ENCODE measurements around the gene TMEM116.

TMEM116 gene

GRCh38 chr12:111980598-111980997 is 32.4 kb downstream of the TMEM116 start:
- no peak overlapping the region for H2AFZ ChIP-seq (ENCODE audit: low read length)
- no peaks in the 10 kb centered on the region for H3K4me1 ChIP-seq (ENCODE audit: insufficient read depth, low read length, severe bottlenecking)
- no peak for TF ChIP-seq EZH2 (IDR thresholded peaks at IDR 0.05; ENCODE audit: borderline replicate concordance, low read length)
- TF ChIP-seq CTCF (IDR thresholded peaks at IDR 0.05; ENCODE audit: low read length), result no peak
- no peak overlapping the region for H3K9ac ChIP-seq (ENCODE audit: low read length)
- H3K36me3 ChIP-seq (ENCODE audit: insufficient read depth, low read length), result 0 out of 2 replicates have a peak, but pooled peaks cover 8% of the 10 kb centered on the region
- H3K4me3 ChIP-seq (ENCODE audit: low read depth, low read length, poor library complexity, severe bottlenecking), result no peak overlapping the region
- H3K9me3 ChIP-seq (ENCODE audit: low read length), result no peaks in the 10 kb centered on the region
- H3K9me2 ChIP-seq (ENCODE audit: low read depth, low read length), result no peaks in the 10 kb centered on the region
- no peaks in the 10 kb centered on the region for H3K27me3 ChIP-seq (ENCODE audit: insufficient read depth, low read length)
- no peak overlapping the region for H3K4me2 ChIP-seq (ENCODE audit: low read length)
- H4K20me1 ChIP-seq (ENCODE audit: insufficient read depth, low read length), result no peaks in the 10 kb centered on the region
- no peaks in the 10 kb centered on the region for H3F3A ChIP-seq (ENCODE audit: insufficient read depth, low read length)
- H3K79me2 ChIP-seq (ENCODE audit: insufficient read depth, low read length), result no peaks in the 10 kb centered on the region
- no peak overlapping the region for H3K27ac ChIP-seq (ENCODE audit: low read depth, low read length, poor library complexity, severe bottlenecking)

DNA sequence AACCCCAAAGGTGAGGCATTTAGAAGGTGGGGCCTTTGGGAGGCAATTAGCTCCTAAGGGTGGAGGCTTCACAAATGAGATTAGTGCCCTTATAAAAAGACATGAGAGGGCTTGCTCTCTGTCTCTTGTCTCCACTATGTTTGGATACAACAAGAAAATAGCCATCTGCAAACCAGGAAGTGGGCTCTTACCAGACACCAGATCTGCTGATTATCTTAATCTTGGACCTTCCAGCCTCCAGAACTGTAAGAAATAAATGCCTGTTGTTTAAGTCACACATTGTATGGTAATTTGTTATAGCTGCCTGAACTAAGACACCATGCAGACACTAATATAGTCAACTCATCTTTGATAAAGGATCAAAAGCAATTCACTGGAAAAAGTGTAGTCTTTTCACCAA is 34.4 kb downstream of the TMEM116 start:
- no peak overlapping the region for H3K4me2 ChIP-seq (ENCODE audit: low read length)
- H3K9ac ChIP-seq (ENCODE audit: low read length), result no peak overlapping the region
- TF ChIP-seq EZH2 (IDR thresholded peaks at IDR 0.05; ENCODE audit: borderline replicate concordance, low read length) (no peak), CTCF (IDR thresholded peaks at IDR 0.05; ENCODE audit: low read length) (no peak)
- H2AFZ ChIP-seq (ENCODE audit: low read length), result no peak overlapping the region
- no peaks in the 10 kb centered on the region for H3K4me1 ChIP-seq (ENCODE audit: insufficient read depth, low read length, severe bottlenecking)
- H3K27me3 ChIP-seq (ENCODE audit: insufficient read depth, low read length), result no peaks in the 10 kb centered on the region
- 0 out of 2 replicates have a peak, but pooled peaks cover 8% of the 10 kb centered on the region for H3K36me3 ChIP-seq (ENCODE audit: insufficient read depth, low read length)
- H3F3A ChIP-seq (ENCODE audit: insufficient read depth, low read length), result no peaks in the 10 kb centered on the region
- no peaks in the 10 kb centered on the region for H4K20me1 ChIP-seq (ENCODE audit: insufficient read depth, low read length)
- H3K4me3 ChIP-seq (ENCODE audit: low read depth, low read length, poor library complexity, severe bottlenecking), result no peak overlapping the region
- H3K9me2 ChIP-seq (ENCODE audit: low read depth, low read length), result no peaks in the 10 kb centered on the region
- no peaks in the 10 kb centered on the region for H3K9me3 ChIP-seq (ENCODE audit: low read length)
- no peaks in the 10 kb centered on the region for H3K79me2 ChIP-seq (ENCODE audit: insufficient read depth, low read length)
- H3K27ac ChIP-seq (ENCODE audit: low read depth, low read length, poor library complexity, severe bottlenecking), result no peak overlapping the region

GRCh38 chr12:111976860-111977259 is 36.1 kb downstream of the TMEM116 start:
- no peak for TF ChIP-seq CTCF (IDR thresholded peaks at IDR 0.05; ENCODE audit: low read length)
- no peak for TF ChIP-seq EZH2 (IDR thresholded peaks at IDR 0.05; ENCODE audit: borderline replicate concordance, low read length)
- H3K4me2 ChIP-seq (ENCODE audit: low read length), result no peak overlapping the region
- H3K27ac ChIP-seq (ENCODE audit: low read depth, low read length, poor library complexity, severe bottlenecking), result no peak overlapping the region
- no peak overlapping the region for H3K4me3 ChIP-seq (ENCODE audit: low read depth, low read length, poor library complexity, severe bottlenecking)
- H3F3A ChIP-seq (ENCODE audit: insufficient read depth, low read length), result no peaks in the 10 kb centered on the region
- H3K79me2 ChIP-seq (ENCODE audit: insufficient read depth, low read length), result no peaks in the 10 kb centered on the region
- peaks cover 10% of the 10 kb centered on the region for H3K36me3 ChIP-seq (ENCODE audit: insufficient read depth, low read length)
- no peaks in the 10 kb centered on the region for H3K9me3 ChIP-seq (ENCODE audit: low read length)
- H3K9ac ChIP-seq (ENCODE audit: low read length), result no peak overlapping the region
- no peaks in the 10 kb centered on the region for H3K27me3 ChIP-seq (ENCODE audit: insufficient read depth, low read length)
- no peaks in the 10 kb centered on the region for H4K20me1 ChIP-seq (ENCODE audit: insufficient read depth, low read length)
- no peaks in the 10 kb centered on the region for H3K9me2 ChIP-seq (ENCODE audit: low read depth, low read length)
- H2AFZ ChIP-seq (ENCODE audit: low read length), result no peak overlapping the region
- no peaks in the 10 kb centered on the region for H3K4me1 ChIP-seq (ENCODE audit: insufficient read depth, low read length, severe bottlenecking)
